OCI-LY7 (cell line): ENCODE data around the gene SSB. TPM values are rescaled to one million over a fixed set of nuclear protein-coding genes. Genes with fewer than 3 reads are reported as not detected.

Experiments used
- BruUV-seq: library from RNA; stranded (reverse); fragments of 400-500 nt; replicated peaks from 2 replicates; lab custom pipeline; 2021; lab: Mats Ljungman, UMichigan
- CTCF ChIA-PET: fragments of 300-600 bp; sonication (Branson Sonifier 250); formaldehyde crosslinking; loops from one replicate; lab custom pipeline; 2022; ENCODE audit warnings: antibody characterized with exemption; ENCODE audit not compliant: unreplicated experiment; lab: Charles Lee
- POLR2A ChIA-PET: fragments of 300-600 bp; sonication (Branson Sonifier 250); formaldehyde crosslinking; loops from one replicate; lab custom pipeline; 2022; ENCODE audit warnings: antibody characterized with exemption; lab: Charles Lee
- DNase-seq: peaks from one replicate; pipeline ENCODE4 v3.0.0-alpha.2; 2015; ENCODE audit warnings: low spot score
- H2AFZ ChIP-seq: fragments of 200-600 bp; sonication (generic), shearing (Covaris generic); 2 replicates; pipeline ENCODE4 v1.6.1; 2014; ENCODE audit warnings: mild to moderate bottlenecking, antibody characterized with exemption, low read length, moderate library complexity
- H3K27ac ChIP-seq: fragments of 200-600 bp; sonication (generic); 2 replicates; pipeline ENCODE4 v1.5.1; 2014; ENCODE audit warnings: mixed run types, low read depth, mild to moderate bottlenecking, moderate library complexity, low read length, inconsistent platforms; ENCODE audit not compliant: poor library complexity, severe bottlenecking
- H3K36me3 ChIP-seq: fragments of 200-600 bp; sonication (generic); 2 replicates; pipeline ENCODE4 v1.6.1; 2014; ENCODE audit warnings: mild to moderate bottlenecking, antibody characterized with exemption, low read length, moderate library complexity, mixed read lengths; ENCODE audit not compliant: insufficient read depth
- H3K4me1 ChIP-seq: fragments of 200-600 bp; sonication (generic); 2 replicates; pipeline ENCODE4 v1.5.1; 2014; ENCODE audit warnings: mild to moderate bottlenecking, low read length; ENCODE audit not compliant: insufficient read depth, poor library complexity, severe bottlenecking
- H3K4me2 ChIP-seq: fragments of 200-600 bp; sonication (generic); 2 replicates; pipeline ENCODE4 v1.6.1; 2014; ENCODE audit warnings: mild to moderate bottlenecking, low read length
- H3K4me3 ChIP-seq: fragments of 200-600 bp; sonication (generic); 2 replicates; pipeline ENCODE4 v1.5.1; 2014; ENCODE audit warnings: mild to moderate bottlenecking, low read depth, low read length; ENCODE audit not compliant: poor library complexity, severe bottlenecking
- H3K79me2 ChIP-seq: fragments of 200-600 bp; sonication (generic); 2 replicates; pipeline ENCODE4 v1.6.1; 2016; ENCODE audit warnings: low read depth, mild to moderate bottlenecking, low read length, moderate library complexity, mixed read lengths; ENCODE audit not compliant: insufficient read depth
- H3K9me2 ChIP-seq: fragments of 200-600 bp; sonication (generic); 2 replicates; pipeline ENCODE4 v1.6.1; 2016; ENCODE audit warnings: mild to moderate bottlenecking, low read length, mixed read lengths; ENCODE audit not compliant: insufficient read depth
- H3K9me3 ChIP-seq: fragments of 200-600 bp; sonication (generic); 2 replicates; pipeline ENCODE4 v1.6.1; 2014; ENCODE audit warnings: mild to moderate bottlenecking, mixed run types, low read length, mixed read lengths
- H4K20me1 ChIP-seq: fragments of 200-600 bp; sonication (generic); 2 replicates; pipeline ENCODE4 v1.6.1; 2014; ENCODE audit warnings: mild to moderate bottlenecking, antibody characterized with exemption, low read length, moderate library complexity, mixed read lengths; ENCODE audit not compliant: insufficient read depth
- EZH2phosphoT487 ChIP-seq: fragments of 200-600 bp; sonication (generic); IDR thresholded peaks from 2 replicates; pipeline ENCODE4 v1.6.1; 2018; ENCODE audit warnings: low read depth, borderline replicate concordance, mild to moderate bottlenecking, mixed run types, antibody characterized with exemption, low read length, moderate library complexity, mixed read lengths
- intact Hi-C: fragments of 100-400 bp; cut with micrococcal nuclease; formaldehyde crosslinking; loops from one replicate; pipeline ENCODE4 v1.10.0; 2022; ENCODE audit not compliant: unreplicated experiment
- total RNA-seq, 2 experiments: library from RNA; depleted of rRNA in 1 of 2; stranded (reverse); fragments of >200 nt in 1 of 2; shearing (Covaris generic) in 1 of 2; gene quantifications; 2 replicates each; pipeline ENCODE4 v1.2.3, GENCODE V29; 2014 to 2022
- TF ChIP-seq, protein P1 (sequence below): fragments of 200-600 bp; sonication (generic); conservative IDR thresholded peaks from 2 replicates; pipeline ENCODE4 v1.5.1; 2014; ENCODE audit warnings: mild to moderate bottlenecking, antibody characterized with exemption, low read length, moderate library complexity, mixed read lengths

Gene SSB
- total RNA-seq, 2 experiments from 2014 or later = 126 to 173 TPM

DNA sequence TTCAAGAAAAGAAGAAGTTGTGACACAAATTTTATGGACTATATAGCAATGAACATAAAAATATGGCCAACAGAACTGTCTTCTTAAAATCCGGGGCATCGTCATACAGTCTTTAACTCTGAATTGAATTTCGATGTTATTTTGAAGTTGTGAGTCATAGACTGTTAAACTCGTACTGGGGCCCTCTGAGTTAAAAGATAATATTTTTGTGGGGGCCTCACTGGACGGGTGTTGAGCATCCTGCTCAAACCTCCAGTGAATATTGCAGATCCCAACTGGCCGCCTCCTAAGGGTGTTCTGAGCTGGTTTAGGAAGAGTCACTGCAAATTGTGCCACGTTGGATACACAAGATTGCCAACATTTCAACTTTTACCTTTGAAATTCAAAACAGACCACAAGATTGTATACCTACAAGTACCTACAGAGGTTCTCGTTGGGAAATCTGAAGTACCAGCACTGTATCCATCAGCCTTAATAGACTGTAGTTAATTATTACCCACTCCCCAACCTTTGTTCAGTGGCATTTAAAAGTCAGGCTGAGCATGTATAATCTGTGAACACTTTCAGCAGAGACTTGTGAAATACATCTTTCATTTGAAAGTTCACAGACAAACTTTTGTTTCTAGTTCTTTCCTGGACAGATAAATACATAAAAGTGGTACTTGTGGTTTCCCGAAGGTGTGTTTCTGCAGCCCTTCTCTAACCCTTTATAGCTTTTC is 37.3 kb upstream of the SSB start:
- Histone ChIP-seq H3K79me2 (no peaks in the 10 kb centered on the region), H3K4me1 (no peaks in the 10 kb centered on the region), H3K4me3 (no peak overlapping the region), H3K4me2 (no peak overlapping the region), H3K9me3 (no peaks in the 10 kb centered on the region), H3K9me2 (no peaks in the 10 kb centered on the region), H4K20me1 (no peaks in the 10 kb centered on the region), H2AFZ (no peak overlapping the region), H3K27ac (no peak overlapping the region), H3K36me3 (no peaks in the 10 kb centered on the region)
- TF ChIP-seq, protein P1, sequence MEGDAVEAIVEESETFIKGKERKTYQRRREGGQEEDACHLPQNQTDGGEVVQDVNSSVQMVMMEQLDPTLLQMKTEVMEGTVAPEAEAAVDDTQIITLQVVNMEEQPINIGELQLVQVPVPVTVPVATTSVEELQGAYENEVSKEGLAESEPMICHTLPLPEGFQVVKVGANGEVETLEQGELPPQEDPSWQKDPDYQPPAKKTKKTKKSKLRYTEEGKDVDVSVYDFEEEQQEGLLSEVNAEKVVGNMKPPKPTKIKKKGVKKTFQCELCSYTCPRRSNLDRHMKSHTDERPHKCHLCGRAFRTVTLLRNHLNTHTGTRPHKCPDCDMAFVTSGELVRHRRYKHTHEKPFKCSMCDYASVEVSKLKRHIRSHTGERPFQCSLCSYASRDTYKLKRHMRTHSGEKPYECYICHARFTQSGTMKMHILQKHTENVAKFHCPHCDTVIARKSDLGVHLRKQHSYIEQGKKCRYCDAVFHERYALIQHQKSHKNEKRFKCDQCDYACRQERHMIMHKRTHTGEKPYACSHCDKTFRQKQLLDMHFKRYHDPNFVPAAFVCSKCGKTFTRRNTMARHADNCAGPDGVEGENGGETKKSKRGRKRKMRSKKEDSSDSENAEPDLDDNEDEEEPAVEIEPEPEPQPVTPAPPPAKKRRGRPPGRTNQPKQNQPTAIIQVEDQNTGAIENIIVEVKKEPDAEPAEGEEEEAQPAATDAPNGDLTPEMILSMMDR = no peak
- TF ChIP-seq EZH2phosphoT487 = no peak
- no TSS peak for BruUV-seq
- DNase-seq = no peak
- ChIA-PET CTCF (no interaction called here), POLR2A (no interaction called here)
- intact Hi-C loops = no loop called here

DNA sequence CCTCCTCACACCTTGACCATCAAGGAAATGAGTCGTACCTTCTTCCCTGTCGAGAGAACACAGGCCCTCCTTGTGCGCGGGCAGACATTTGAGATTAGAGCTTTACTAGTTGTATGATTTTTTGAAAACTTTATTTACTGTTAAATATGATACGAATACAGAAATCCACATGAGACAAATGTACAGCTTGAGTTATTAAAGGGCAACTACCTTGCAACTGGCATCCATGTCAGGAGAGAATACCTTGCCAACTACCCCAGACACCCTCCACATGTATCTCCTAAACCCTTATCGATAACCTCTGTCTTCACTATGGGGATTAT is 36.7 kb upstream of the SSB start:
- no peak for TF ChIP-seq EZH2phosphoT487
- no peaks in the 10 kb centered on the region for H3K36me3 ChIP-seq
- intact Hi-C loops = no loop called here
- no peaks in the 10 kb centered on the region for H3K9me3 ChIP-seq
- no peaks in the 10 kb centered on the region for H3K79me2 ChIP-seq
- H4K20me1 ChIP-seq = no peaks in the 10 kb centered on the region
- no peaks in the 10 kb centered on the region for H3K4me1 ChIP-seq
- POLR2A ChIA-PET = no interaction called here
- no TSS peak for BruUV-seq
- no peak for DNase-seq
- CTCF ChIA-PET = no interaction called here
- no peaks in the 10 kb centered on the region for H3K9me2 ChIP-seq
- no peak overlapping the region for H3K4me2 ChIP-seq
- no peak overlapping the region for H3K4me3 ChIP-seq
- no peak overlapping the region for H2AFZ ChIP-seq
- no peak overlapping the region for H3K27ac ChIP-seq

DNA sequence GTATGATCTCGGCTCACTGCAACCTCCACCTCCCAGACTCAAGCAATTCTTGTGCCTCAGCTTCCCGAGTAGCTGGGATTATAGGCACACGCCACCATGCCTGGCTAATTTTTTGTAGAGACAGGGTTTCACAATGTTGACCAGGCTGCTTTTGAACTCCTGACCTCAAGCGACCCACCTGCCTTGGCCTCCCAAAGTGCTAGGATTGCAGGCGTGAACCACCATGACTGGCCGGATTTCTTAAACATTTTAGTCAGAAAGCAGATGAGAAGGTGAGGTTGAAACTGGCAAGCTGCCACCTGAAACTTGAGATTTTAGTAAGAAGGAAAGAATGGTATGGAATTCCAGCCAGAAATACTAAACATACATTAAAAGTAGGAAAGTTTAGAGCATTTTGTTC is 33.1 kb upstream of the SSB start:
- Histone ChIP-seq H3K4me3 (no peak overlapping the region), H3K4me2 (no peak overlapping the region), H3K27ac (no peak overlapping the region), H3K9me3 (no peaks in the 10 kb centered on the region), H3K36me3 (no peaks in the 10 kb centered on the region), H3K4me1 (no peaks in the 10 kb centered on the region), H2AFZ (no peak overlapping the region), H3K79me2 (no peaks in the 10 kb centered on the region), H4K20me1 (no peaks in the 10 kb centered on the region), H3K9me2 (no peaks in the 10 kb centered on the region)
- ChIA-PET POLR2A (no interaction called here), CTCF (no interaction called here)
- no peak for DNase-seq
- intact Hi-C loops = no loop called here
- TF ChIP-seq EZH2phosphoT487 = no peak
- TF ChIP-seq, protein P1 = no peak
- no TSS peak for BruUV-seq
